ENCODE measurements around the gene WASF2.
"Not testable (repeated sequence)": the region's sequence is repeated elsewhere in the genome, so short reads cannot be mapped to it uniquely, and the experiment has no call there.

WASF2 gene, protein sequence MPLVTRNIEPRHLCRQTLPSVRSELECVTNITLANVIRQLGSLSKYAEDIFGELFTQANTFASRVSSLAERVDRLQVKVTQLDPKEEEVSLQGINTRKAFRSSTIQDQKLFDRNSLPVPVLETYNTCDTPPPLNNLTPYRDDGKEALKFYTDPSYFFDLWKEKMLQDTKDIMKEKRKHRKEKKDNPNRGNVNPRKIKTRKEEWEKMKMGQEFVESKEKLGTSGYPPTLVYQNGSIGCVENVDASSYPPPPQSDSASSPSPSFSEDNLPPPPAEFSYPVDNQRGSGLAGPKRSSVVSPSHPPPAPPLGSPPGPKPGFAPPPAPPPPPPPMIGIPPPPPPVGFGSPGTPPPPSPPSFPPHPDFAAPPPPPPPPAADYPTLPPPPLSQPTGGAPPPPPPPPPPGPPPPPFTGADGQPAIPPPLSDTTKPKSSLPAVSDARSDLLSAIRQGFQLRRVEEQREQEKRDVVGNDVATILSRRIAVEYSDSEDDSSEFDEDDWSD

DNA sequence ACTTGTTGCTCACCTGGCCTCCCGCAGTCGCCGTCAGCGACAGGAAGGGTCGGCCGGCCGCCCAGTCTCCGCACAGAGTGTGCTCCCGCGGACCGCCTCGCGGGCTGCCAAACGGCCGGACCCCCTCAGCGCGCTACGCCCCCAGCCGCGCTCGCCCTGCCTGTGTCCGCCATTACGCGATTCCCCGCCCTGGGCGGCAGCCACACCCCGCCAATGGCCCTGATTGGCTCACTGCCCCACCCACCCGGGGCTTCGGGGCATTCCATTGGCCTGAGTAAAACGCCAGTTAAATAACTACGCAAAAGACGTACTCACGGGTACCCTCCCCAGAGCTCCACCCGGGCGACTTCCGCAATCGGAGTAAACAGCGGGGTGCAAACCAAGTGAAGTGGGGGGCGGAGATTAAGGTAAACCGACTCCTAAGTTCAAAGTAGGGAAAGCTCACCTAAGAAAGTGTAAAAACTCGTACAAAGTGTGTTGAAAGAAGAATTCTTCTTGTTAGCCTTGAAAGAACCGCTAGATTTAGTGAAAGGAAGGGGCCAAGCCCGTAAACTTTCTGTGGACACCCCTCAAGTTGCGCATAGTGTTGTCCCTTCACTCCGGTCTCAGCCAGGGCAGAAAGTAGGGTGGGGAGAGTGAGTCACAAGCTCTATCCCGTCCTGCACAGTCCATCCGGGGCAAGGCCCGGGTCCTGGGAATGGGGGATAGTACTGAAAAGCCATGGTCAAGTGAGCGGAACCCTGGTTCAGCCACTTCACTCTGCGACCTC, at the start of gene WASF2:
TSS of gene WASF2 (minus strand) at position 195 of the 769 bp plus-strand sequence. CDS start 61,277 bp downstream, outside the sequence.
- peak; percentile 83 for FAIRE-seq

- no peak for FAIRE-seq
These were observed 48.8 kb upstream of the WASF2 start for GRCh38 chr1:27538793-27539192.

GRCh38 chr1:27538305-27538676, 48.3 kb upstream of the WASF2 start:
- not testable (repeated sequence) for FAIRE-seq

- no peak for FAIRE-seq
These were observed 46.8 kb upstream of the WASF2 start for GRCh38 chr1:27536767-27537166.

DNA sequence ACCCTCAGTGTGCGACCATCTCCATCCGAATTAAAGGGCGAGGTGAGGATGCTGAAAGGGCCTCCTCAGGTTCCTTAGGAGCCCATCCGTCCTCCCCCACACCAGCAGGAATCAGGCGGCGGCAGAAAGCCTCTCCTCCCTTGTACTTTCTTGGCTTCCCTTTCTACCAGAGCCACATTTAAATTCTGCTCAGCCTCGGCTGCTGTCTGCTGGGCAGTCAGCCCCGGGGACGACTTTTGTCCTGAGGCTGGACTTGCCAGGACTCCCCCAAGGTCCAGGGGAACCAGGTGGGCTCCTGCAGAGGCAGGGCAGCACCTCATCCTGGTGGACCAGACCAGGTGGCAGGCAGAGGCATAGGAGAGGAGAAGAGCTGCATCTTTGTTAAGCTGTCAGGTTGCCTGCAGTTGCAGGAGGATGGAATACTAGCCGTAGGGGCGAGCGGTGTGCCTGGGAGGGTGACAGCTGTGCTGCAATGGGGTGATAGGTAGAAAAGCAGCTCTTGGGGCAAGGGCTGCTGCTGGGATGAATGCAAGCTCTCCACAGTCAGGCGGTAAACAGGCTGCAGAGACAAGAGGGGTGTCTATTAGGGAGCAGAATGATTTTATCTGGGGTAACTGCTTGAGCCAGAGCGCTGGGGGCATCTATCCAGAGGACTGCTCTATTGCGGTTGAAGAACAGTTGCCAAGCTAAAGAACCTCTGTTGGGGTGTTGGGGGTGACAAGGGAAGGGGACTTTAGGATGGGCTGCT, 46.2 kb upstream of the WASF2 start:
- FAIRE-seq = no peak

GRCh38 chr1:27535386-27535785, 45.4 kb upstream of the WASF2 start:
- FAIRE-seq = no peak

DNA sequence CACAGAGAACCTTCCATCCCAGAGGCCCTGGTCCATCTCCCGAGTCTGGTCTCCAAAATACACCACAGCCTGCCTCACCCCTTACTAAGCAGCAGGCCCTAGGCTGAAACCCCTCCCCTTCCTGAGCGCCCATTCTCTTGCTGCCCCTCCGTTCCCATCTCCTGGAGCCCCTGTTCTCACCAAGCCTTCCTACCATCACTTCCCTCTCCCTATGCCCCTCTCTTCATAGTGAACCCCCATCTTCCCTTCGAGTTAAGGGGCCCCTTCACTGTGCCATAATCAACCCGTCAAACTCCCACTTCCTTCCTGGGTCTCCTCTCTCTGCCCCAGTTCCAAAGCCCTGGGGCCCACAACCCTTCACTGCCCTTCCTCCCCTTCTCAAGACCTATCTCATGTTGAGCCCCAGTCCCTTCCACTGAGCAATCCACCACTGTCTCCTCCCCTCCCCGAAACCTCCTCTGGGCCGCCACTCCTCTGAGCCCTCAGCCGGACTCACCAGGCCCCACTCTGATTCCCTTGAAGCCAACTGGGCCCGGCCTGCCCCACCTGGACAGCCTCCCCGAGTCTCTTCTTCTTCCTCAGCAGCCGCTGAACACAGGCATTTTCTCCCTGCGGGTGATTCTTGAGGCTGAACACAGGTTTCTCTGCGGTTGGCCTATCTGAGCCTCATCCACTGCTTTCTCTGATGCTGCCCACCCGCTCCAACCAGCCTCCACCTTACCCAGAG, 42.2 kb upstream of the WASF2 start:
- no peak for FAIRE-seq

- no peak for FAIRE-seq
These were observed 40.2 kb upstream of the WASF2 start for GRCh38 chr1:27530192-27530591.

GRCh38 chr1:27529704-27530018, 39.7 kb upstream of the WASF2 start:
- FAIRE-seq = no peak

GRCh38 chr1:27528818-27529703, 39.1 kb upstream of the WASF2 start:
- no peak for FAIRE-seq

DNA sequence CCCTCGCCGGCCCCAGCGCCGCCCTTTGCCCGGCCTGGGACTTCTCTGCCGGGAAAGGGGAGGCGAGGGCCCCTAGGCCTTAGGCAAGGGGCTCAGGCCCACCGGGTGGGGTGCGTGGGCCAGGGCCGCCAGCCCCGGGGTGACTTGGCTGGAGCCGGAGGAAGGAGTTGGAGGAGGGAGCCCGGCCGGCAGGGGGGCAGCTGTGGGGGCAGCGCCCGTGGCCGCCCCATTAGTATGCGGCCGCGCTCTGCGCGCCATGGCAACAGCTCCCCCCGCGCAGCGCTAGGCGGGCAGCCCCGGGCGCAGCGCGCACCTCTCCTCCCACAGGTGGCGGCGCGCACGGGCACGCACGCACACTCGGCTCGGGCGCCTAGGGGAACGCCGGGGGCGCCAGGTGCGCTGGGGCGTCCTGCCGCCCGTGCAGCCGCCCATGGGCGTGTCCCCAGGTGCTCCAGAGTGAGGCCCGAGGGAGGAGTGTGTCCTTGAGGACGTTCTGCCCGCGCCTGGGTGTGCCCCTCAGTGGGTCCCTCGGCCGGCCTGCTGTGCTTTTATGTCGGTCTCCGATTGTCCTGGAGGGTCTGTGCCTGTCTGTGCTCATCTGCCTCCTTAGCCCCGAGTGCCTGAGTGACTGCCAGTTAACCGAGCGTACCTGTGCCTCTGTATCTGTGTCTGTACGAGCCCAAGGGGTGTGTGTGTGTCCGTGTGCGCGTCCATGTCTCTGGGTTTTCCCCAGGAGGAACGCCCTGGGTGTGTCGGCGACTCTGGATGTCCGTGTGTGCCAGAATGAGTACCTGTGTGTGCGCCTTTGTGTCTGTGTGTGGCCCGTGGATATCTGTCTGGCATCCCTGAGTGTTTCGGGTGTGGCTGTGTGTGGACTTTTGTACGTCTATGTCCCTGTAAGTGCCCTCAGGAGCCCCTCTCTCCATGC, 38.2 kb upstream of the WASF2 start:
- FAIRE-seq = no peak

DNA sequence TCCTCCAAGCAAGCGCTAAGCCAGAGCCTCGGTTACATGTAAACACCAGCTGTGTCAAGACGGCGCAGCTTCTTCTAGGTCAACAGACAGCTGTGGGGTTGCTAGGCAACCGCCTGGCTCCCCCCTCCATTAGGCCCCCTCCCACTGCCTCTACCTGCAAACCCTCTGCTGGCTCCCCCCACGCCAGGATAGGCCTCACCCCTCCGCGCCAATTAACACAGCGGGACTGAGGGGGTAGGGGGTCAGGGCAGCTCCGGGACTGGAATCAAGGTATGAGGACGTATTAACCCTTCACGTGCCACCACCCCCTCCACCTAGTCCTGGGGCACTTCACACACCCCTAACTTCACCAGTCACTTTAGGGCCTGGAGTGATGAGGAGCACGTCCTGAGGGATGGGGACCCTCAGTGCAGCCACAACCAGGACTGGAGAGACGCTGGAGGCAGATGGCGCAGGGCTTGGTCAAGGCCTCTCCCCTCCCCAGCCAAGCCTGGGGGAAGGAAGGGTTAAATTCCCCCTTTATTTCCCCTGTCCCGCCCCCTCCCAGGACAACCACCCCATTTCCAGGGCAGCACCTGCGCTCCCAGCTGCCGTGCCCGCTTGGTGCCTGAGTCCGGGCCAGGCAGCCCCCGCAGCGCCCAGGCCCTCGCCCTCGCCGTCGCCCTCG, 37.4 kb upstream of the WASF2 start:
- FAIRE-seq = no peak

DNA sequence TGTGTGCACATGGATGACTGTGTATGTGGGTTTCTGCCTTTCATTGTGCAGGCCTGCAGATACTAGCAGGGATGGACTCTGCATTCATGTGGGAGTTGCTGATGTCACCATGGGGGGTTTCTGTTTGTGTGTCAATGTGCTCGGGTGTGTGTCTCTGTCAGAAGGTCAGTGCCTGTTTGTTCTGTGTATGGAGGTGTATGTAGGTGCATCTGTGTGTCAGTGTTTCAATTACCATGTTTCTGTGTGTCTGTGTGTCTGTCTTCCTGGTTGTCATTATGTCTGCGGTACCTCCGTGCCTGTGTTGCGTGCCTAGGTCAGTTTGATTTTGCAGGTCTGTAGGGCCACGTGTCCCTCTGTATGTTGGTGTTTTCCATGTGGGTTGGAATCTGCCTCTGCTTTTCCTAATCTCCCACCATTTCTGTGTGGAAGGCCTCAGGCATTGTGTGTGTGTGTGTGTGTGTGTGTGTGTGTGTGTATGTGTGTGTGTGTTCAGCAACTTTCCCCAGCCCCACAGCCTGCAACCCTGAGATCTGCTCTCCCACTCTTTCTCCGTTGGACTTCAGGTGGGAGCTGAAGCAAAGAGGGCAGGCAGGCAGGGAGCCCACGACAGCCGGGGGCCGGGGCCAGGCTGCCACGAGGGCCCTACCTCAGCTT, 36.7 kb upstream of the WASF2 start:
- no peak for FAIRE-seq

DNA sequence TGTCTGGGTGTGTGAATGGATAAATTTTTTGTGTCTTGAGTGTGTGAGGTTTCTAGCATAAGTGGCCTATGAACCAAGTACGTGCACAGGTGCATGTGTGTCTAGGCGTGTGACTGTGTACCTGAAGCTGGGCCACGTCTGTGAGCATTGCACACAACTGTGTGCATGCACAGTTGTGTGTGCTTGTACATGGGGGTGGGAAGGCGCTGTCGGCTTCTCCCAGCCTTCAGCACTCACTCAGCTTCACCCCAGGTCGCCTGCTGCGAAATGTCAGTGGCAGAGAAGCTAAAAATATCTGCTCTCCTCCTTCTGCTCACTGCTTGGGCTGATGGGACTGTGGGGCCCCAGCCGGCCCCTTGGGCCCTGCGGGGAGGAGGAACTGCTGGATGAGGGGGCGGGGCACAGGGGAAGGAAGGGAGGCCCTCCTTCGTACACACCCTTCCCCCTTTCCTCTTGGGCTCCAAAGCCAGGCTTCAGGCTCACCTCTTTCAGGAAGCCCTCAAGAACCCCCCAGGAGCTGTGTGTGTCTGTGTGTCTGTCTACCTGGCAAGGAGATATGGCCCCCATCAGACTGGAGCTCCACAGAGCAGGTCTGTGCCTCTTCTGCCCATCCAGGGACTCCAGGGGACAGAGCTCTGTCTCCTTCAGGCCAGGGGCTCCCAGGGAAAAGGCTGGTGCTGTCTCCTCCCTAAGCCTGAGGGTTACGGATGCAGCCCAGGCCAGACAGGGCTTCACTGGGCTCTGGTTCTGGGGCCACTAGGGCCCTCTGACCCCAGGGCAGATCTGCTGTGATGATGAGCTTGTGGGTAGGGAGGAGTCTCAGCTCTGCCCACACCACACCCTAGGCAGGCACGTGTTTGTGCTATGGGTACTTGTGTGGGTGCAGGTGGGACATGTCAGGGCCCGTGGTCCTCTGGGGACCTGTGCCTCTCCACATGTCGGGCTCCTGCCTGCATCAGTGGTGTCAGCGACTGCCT, 35.6 kb upstream of the WASF2 start:
- no peak for FAIRE-seq

DNA sequence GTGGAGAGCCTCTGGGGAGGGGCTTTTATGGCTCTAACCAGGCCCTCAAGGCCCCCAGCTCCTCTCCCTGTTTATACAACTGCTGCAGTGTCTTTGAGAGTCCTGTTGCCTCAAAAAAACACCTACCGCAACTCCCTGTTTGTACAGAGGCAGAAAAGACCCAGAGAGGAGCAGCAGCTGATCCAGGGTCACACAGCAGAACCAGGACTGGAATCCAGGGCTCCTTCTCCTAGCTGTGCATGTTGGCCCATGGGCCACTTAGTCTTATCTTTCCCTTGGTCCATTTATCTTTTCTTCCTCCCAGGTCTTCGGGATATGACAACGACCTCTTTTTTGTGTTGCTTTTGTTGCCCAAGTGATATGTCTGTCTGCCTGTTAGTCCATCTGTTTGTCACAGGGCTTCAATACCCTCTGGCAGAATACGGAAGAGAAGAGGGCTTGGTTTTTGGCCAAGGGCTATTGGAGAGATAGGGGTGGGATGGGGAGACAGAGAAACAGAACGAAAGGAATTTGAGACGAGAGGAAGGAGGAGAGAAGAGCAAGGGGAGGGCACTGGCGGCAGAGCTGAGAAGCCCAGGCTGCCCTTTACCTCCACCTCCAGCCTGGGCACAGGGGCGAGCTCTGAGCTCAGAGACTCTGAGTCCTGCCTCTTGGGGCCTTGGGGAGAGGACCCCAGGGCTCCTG, 33.5 kb upstream of the WASF2 start:
- no peak for FAIRE-seq

- FAIRE-seq = no peak
These were observed 32.7 kb upstream of the WASF2 start for GRCh38 chr1:27522432-27523336.

Measured in TTC549 (cell line).